GM18520 (cell line): Measurements from ENCODE around the gene TXNDC8.
A peak's percentile ranks its signal among the peaks of the same experiment; 100 is the strongest.
"Not testable (repeated sequence)": the region's sequence is repeated elsewhere in the genome, so short reads cannot be mapped to it uniquely, and the experiment has no call there.

Experiments
- ATAC-seq: cut with Tn5 transposase; IDR thresholded peaks from one replicate; pipeline ENCODE4 v1.9.1; 2021; ENCODE audit not compliant: unreplicated experiment

Gene TXNDC8

DNA sequence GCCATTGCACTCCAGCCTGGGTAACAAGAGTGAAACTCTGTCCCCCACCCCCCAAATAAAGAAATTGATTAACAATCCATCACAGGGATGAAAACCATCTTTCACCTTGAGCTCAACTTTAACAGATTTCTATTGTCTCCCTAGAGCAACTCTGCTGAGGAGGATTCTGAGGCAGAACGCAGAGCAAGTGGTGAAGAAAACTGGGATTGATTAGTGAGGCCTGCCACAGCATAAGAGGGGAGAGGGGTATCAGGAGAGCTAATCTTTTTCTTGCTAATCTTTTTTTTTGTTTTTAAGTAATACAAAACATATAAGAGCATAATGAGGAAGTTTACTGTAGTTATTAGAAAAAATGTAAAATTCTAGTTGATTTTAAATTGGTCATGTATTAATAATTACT lies 8.9 kb downstream of the TXNDC8 start:
- no peak for ATAC-seq

DNA sequence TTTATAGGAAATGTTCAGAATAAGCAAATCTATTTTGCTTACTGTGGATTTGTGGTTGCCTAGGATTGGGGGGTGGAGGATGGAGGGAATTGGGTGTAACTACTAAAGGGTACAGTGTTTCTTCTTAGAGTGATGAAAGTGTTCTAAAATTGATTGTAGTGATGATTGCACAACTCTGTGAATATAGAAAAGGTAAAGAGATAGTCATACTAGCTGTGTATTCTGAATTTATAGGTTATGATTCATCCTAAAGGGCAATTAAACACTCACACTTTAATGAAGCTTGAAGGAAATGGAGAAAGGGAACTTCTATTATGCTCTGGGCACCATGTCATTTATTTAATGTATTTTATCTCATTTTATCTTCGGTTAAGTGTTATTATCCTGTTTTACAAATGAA lies 9.9 kb downstream of the TXNDC8 start:
- ATAC-seq = no peak

DNA sequence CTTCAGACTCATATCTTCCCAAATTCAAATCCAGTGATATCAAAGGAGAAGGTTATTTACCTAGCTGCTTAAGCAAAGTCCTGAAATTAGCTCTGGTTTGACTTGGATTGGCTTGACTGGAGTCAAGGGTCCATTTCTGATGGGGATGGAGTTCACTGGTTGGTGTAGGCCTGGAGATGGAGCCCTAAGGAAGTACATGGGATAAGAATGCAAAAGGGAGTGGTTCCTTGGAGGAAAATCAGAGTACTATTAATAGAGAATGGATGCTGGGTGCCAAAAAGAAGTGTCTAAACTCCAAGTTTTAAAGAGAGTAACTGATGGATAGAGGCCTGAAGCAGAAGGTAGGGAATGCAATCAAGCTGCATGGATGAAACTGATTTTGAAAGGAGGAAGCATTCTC lies 13.8 kb downstream of the TXNDC8 start:
- no peak for ATAC-seq

DNA sequence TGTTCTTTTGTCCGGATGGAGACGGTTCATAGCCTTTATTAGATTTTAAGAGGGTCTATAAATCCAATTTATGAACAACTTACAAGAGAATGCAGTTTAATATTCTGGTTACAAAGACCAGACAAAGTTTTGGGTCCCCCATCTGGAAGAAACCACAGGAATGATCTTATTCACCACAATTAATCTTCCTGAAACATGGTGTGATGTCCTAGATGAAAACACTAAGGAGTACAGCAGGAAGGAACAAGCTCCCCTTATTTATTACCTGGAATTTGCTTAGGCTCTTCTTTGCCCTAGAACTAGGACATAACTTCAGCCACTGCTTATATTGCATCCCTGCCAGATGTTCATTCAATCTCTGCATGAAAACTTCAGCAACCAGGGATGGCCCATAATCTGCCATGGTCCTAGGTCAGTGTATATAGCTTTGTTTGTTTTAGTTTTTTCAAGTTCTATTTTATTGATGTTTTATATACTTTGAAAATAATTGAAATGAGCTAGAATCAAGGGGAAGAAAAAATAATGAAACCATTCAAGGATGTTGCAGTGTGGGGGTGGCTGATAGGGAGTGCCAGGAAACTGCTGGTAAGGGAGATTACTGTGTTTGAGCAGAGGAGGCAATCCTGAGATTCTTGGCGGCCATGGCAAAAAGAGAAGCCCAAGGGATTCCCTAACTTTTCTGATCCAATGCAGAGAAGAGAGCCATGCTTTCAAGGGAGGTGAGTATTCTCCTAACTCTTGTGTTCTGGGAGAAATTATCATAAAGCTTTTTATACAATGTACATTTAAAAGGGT lies 16.8 kb downstream of the TXNDC8 start:
- ATAC-seq = no peak

DNA sequence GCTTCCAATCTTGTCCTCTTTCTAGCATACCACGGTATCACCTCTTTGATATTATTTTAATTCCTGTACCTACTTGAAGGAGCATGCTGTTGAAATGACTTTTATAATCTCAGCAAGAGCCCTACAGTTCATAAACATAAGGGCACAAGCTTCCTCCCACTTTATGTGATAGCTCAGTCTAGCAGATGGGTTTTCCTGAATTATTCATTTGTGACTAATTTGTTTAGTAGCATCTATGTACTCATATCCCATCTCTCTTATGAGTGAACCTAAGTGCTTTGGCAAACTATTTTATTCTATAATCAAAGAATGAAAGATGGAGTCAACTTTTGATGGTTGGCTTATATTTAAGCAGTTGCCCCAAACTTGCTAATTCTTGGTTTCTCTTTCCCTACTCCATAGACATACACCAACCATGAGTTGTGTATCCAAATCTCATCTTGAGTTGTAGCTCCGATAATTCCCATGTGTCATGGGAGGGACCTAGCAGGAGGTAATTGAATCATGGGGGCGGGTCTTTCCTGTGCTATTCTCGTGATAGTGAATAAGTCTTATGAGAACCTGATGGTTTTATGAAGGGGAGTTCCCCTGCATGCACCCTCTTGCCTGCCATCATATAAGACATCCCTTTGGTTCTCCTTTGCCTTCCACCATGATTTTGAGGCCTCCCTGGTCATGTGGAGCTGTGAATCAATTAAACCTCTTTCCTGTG lies 17.7 kb downstream of the TXNDC8 start:
- ATAC-seq = no peak

DNA sequence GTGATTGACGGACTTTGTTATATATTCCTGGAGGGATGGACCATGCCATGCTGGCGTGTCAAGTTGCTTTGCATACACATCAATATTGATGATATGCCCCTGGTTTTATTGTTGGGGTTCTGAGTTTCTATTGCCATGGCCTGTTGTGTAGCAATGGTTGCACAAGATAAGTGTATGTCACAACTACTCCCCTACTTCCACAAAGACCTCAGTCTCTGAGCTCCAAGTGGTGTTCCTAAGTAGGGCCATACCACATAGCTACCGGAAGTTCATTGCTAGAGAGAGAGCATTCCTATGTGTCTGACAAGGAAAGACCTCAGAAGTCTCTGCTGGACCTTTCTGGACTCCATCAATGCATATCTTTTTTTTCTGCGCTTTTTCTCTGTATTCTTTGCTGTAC lies 19.8 kb downstream of the TXNDC8 start:
- no peak for ATAC-seq

DNA sequence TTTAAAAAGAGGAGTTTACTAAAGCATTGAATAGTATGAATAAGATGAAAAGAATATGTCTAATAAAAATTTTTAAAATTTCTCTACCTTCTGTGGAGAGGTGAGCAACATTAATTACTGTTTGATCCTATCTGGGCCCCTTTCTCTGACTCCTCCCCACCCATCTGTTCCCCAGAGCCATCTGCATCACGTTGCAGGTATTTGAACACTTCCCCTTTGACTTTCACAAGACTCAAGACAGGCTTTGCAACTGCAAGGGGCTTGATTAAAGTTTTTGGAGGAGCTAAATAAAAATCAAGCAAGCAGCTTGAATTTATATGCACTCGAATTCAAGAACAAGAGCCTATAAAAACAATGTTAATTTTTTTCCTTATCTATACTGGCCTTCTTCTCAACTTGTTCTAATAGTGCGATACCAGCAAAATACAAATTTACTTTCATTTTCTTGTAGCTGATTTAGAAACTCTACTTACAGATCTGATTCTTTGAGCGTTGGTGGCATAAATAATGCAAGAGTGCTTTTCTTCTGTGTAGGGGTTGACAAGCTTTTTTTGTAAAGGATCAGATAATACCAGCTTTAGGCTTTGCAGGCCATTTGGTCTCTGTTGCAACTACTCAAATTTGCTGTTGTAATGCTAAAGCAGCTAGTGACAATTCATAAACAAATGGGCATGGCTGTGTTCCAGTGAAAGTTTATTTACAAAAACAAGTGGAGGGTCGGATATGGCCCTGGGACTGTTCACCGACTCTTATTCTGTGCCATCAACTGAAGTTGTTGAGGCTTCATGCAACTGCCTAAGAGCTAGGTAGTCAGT lies 21.2 kb downstream of the TXNDC8 start:
- ATAC-seq = peak; percentile 90

DNA sequence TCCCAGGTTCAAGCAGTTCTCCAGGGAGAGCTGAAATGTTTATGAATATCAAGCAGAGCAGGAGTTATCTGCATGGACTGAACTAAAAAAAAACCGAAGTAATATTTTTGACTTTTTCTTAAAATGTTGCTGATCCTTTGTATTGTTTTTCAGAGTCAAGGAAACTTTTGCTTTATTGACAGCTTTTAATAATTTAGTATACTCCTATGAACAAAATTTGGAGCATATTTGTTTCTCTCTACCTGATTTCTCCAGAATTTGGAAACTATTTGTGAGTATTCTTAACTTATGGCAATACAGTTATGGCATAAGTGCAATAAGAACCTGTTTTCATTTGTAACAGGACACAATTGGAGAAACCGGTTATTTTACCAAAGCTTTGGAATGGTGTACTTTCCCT lies 25.7 kb downstream of the TXNDC8 start:
- ATAC-seq = not testable (repeated sequence)

DNA sequence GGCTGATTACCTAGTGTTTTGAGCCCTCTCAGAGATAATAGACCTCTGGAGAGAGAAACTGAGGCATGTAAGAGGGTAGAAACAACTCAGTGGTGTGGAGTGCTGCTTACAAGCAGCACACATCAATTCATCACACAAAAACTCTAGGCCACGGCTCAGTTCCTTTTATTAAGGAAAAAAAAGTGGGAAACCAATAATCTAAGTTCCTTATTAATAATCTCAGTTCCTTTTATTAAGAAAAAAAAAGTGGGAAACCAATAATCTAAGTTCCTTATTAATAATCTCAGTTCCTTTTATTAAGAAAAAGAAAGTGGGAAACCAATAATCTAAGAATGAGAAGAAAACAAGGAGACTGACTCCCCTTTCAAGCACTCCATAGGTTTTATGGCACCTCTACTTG lies 28.0 kb downstream of the TXNDC8 start:
- ATAC-seq = no peak

DNA sequence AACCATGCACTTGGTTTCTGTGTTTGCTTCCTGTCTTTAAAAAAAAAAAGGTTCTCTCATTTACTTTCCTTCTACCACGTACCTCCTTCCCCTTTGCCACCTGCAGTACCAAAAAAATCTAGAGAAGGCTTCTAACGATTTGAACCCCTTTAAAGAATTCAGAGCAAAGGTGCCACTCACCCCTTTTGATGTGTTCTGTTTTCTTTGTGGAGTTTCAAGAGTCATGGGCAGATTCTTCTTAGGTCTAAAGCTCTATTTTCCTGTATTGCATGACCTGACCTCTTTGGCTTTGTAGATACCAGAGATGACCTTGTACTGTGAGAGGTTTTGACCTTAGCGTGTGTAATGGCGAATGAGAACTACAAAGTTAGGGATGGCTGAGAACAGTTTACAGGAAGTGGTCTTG lies 29.0 kb downstream of the TXNDC8 start:
- ATAC-seq = no peak

DNA sequence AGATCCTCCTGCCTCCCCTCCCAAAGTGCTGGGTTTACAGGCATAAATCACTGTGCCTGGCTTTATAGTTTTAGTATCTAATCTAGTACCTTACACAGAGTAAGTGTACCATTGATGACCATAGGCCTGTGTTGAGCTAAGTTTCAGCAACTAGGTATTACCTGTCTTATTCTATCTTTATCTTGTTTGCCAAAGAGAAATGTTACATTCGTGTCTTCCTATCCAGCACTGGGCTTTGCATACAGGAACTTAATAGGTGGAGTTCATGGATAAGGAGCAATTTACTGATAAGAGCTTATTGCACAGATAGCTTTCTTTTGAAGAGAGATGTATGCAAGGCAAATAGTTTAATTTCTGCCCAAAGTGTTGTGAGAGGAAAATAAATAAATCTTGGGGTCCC lies 30.5 kb downstream of the TXNDC8 start:
- ATAC-seq = no peak

DNA sequence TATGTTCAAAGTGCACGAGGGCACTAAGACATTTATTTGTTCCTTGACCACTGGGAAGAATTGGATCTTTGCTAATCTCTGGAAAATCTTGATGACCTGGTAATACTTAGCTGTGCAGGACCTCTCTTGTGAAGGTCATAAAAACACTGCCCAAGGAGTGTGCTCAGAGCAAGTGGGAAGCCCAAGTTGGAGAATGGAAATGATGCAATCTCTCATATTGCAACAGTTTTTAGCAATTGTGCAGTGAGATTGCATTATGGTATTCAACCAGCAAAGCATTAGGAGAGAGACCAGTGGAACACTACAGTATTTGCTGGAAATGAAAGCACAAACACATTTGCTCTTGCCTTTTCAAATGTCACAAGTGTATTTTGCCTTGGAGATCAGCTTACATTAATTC lies 34.5 kb downstream of the TXNDC8 start:
- ATAC-seq = no peak

DNA sequence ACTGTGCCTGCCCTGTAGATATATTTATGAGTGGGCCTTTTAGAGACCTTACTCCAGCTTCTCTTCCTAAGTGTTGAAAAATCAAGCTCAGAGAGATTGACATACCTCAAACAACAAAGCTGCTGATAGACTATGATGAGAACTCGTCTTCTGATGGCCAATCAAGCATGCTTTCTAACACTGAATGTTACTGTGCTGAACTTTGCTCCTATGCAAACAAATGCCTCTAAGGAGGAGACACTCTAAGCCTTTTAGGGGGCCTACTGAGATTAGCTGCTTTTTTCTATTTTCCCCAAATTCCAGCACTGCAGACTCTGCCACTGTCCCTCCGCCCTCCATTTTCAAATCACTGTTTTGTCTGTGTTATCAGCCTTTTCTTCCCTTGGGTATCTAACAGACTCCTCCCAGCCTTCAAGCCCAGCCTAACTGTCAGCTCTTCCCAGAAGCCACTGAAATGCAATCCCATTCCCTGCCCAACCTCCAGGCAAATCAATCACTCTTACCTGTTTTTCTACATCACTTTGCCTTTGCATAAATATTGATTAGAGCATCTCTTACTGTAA lies 39.5 kb downstream of the TXNDC8 start:
- no peak for ATAC-seq

DNA sequence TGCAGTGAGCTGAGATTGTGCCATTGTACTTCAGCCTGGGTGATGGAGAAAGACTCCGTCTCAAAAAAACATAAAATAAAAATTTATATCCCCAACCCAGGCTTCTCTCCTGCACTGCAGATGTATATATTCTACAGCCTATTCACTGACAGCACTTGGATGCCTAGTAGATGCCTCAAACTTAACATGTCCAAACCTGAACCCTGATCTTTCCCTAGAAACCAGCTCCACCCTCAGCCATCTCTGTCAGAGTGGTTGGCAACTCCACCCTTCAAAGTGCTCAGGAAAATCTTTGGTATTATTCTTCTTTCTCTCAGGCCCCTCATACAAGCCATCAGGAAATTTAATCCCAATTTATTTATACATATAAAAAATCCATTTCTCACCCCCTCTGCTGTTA lies 44.4 kb downstream of the TXNDC8 start:
- no peak for ATAC-seq

DNA sequence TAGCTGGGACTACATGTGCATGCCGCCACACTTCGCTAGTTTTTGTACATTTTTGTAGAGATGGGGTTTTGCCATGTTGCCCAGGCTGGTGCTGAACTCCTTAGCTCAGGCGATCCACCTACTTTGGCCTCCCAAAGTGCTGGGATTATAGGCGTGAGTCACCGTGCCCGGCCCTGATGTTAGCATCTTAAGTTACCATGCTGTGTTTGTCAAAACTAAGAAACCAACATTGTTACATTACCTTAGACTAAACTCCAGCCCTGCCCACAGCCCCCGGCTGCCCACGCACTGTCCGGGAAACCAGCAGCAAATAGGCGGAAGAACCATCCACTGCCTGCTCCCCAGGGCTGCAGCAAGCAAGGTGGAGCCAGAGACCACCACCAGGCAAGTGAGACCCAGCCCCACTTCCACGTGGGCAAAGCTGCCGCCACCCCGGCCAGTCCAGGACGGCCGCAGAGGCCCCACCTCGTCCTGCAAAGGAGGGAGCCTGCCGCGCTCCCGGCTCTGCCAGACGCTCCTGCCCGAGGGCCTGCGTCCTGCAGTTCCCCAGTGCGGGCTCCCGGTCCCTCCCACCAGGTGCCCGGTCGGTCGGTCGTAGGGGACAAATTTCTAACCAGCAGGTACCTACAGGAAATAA lies 45.6 kb downstream of the TXNDC8 start:
- no peak for ATAC-seq

DNA sequence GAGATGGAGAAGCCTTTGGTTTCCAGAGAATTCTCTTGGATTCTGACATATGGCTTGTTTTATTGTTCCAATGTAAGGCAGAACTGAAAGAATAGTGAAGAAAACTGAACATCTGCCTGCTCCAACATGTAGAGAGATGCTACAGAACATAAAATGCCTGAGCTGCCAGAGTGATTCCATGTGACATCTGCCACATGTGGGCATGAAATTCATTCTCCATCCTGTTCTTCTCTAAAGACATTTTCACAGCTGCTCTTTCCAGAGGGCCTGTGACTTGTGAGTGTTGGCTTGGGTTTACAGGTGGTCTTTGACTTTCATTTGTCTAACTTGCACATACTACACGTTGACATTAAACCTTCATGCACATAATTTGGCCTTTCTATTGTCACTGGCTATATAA lies 47.7 kb downstream of the TXNDC8 start:
- no peak for ATAC-seq

DNA sequence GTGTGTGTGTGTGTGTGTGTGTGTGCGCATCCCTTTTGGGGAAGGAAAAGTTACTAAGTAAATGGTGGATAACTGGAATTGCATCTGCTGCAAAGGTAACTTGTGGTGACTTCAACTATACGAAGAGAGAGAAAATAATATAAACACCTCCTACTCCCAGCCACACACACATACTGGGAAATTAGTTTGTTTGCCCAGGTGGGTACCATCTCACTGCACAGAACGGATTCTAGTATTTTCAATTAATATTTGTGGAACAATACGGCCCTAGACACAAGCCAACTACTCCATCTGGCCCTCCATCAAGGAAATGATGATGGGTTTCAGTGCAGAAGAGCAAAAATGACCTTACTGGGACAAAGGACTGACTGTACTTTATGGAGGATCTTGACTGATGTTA lies 49.2 kb downstream of the TXNDC8 start:
- ATAC-seq = no peak

DNA sequence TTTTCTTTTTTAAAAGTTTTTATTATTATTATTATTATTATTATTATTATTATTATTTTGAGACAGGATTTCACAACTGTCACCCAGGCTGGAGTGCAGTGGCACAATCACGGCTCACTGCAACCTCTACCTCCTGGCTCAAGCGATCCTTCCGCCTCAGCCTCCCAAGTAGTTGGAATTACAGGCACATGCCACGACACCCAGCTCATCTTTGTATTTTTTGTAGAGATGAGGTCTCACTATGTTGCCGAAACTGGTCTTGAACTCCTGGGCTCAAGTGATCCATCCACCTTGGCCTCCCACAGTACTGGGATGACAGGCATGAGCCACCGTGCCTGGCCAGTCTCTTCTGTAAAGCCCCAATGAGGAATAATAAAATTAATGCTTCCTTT lies 50.4 kb downstream of the TXNDC8 start:
- ATAC-seq = no peak

DNA sequence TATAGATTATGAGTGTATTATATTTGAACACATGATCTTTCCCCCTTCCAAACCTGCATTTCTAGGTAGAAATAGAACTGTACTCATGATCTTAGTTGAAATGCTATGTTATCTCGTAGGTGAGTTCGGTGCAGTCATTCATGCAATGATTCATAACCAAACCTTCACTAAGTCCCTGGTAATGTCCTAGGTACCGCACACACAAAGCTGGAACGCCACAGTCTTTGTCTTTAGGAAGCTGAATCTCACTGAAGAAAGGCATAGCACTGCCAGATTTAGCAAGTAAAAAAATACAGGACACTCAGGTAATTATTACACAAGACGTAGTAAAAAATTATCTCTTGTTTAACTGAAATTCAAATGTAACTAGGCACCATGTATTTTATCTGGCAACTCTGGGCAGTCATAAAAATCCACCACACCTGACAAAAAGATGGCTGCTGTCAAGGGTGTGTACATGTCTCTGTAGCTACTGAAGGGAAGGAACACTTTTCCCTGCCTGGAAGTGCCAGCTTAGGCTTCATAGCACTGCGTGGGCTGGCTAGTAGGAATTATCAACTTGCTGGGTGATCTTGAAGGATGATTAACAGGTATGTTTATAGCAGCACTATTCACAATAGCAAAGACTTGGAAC lies 53.3 kb downstream of the TXNDC8 start:
- no peak for ATAC-seq

DNA sequence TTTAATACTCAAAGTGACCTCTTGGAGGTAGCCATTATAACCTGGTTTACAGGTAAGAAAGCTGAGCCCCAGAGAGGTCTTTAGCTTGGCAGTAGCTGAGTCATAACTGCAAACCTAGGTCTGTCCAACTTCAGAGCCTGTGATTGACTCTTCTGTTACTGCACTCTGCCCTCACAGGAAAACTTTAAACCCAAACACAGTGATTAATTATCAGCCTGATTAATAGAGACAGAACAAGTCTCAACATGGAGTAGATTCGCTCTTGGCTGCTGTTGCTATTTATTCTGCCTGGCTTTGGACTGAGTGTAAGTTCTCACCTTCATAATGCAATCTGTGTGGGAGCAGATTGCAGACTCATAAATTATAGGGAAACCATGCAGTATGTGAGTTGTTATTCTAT lies 53.9 kb downstream of the TXNDC8 start:
- no peak for ATAC-seq

DNA sequence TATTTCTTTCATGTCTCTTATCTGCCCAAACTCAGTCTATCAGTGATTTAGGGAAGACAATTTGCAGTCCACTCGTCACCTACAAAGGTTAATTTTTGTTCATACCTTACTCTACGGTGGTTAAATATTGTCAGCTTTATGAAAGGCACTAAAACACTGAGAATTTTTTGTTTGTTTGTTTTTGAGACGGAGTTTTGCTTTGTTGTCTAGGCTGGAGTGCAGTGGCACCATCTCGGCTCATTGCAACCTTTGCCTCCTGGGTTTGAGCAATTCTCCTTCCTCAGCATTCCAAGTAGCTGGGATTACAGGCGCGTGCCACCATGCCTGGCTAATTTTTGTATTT lies 55.0 kb downstream of the TXNDC8 start:
- no peak for ATAC-seq
